GM12878 (cell line): ENCODE measurements around the gene FLVCR2. TPM values are rescaled to one million over a fixed set of nuclear protein-coding genes. Genes with fewer than 3 reads are reported as not detected.
A peak's percentile ranks its signal among the peaks of the same experiment; 100 is the strongest.

Source experiments
- ATAC-seq: fragments of 200-7000 bp; cut with Tn5 transposase; 3 replicates; pipeline ENCODE4 v1.9.1; 2020; ENCODE audit warnings: mild to moderate bottlenecking, moderate library complexity
- BruUV-seq: library from RNA; stranded (reverse); fragments of 400-500 nt; replicated peaks from 2 replicates; lab custom pipeline; 2021; lab: Mats Ljungman, UMichigan
- CTCF ChIA-PET: fragments of 300-600 bp; sonication (Branson Sonifier 250); formaldehyde crosslinking; extraction: SDS; loops from one replicate; lab custom pipeline; 2021; ENCODE audit warnings: inconsistent platforms; lab: Yijun Ruan, JAX
- POLR2A ChIA-PET: fragments of 350-600 bp; formaldehyde crosslinking; extraction: SDS; loops from one replicate; lab custom pipeline; 2021; ENCODE audit warnings: inconsistent platforms; lab: Charles Lee
- RAD21 ChIA-PET: fragments of 300-600 bp; sonication (Branson Sonifier 250); formaldehyde crosslinking; loops from one replicate; lab custom pipeline; 2023; ENCODE audit warnings: antibody characterized with exemption; ENCODE audit not compliant: unreplicated experiment; lab: Charles Lee
- SMC1A ChIA-PET: fragments of 300-600 bp; sonication (Branson Sonifier 250); formaldehyde crosslinking; loops from one replicate; lab custom pipeline; 2023; ENCODE audit not compliant: unreplicated experiment, uncharacterized antibody; lab: Charles Lee
- DNase-seq: peaks from one replicate; pipeline ENCODE4 v3.0.0-alpha.2; 2011; ENCODE audit warnings: low read depth, low spot score
- FAIRE-seq: peaks from 3 replicates; lab custom pipeline; 2011; peaks lifted over from hg19 to GRCh38; lab: Jason Lieb, UNC
- H2AFZ ChIP-seq: 2 replicates; pipeline ENCODE4 v1.6.0; 2011; ENCODE audit warnings: low read depth, low read length, control low read depth; ENCODE audit not compliant: control insufficient read depth
- H3K27ac ChIP-seq: 2 replicates; pipeline ENCODE4 v1.5.1; 2011; ENCODE audit warnings: control low read depth; ENCODE audit not compliant: control insufficient read depth, insufficient read depth
- H3K27me3 ChIP-seq, 2 experiments: replicated peaks in 1 of 2; 2 replicates each; pipeline versions ENCODE4 v1.6.0 to v1.6.1; 2011; ENCODE audit warnings: low read length in 1 of 2; ENCODE audit not compliant: control insufficient read depth in 2 of 2, insufficient read depth in 2 of 2
- H3K36me3 ChIP-seq, 2 experiments: 2 replicates each; pipeline ENCODE4 v1.5.1; 2011; ENCODE audit warnings: low read length in 1 of 2; ENCODE audit not compliant: control insufficient read depth in 2 of 2, insufficient read depth in 2 of 2
- H3K4me1 ChIP-seq: 2 replicates; pipeline ENCODE4 v1.6.1; 2011; ENCODE audit warnings: mild to moderate bottlenecking, low read length, moderate library complexity, mixed read lengths; ENCODE audit not compliant: control insufficient read depth, insufficient read depth
- H3K4me2 ChIP-seq: 2 replicates; pipeline ENCODE4 v1.6.0; 2011; ENCODE audit warnings: control low read depth; ENCODE audit not compliant: control insufficient read depth, insufficient read depth
- H3K4me3 ChIP-seq: fragments of 200-600 bp; sonication (generic); 2 replicates; pipeline ENCODE4 v1.5.1; 2016
- H3K79me2 ChIP-seq: 2 replicates; pipeline ENCODE4 v1.6.0; 2011; ENCODE audit warnings: low read length; ENCODE audit not compliant: control insufficient read depth, insufficient read depth
- H3K9ac ChIP-seq: 2 replicates; pipeline ENCODE4 v1.8.0; 2011; ENCODE audit warnings: low read length, control low read depth, mixed read lengths; ENCODE audit not compliant: control insufficient read depth, insufficient read depth
- H3K9me3 ChIP-seq: replicated peaks from 3 replicates; pipeline ENCODE4 v1.5.1; 2011; ENCODE audit warnings: mild to moderate bottlenecking, low read length; ENCODE audit not compliant: control insufficient read depth, insufficient read depth
- H4K20me1 ChIP-seq: 2 replicates; pipeline ENCODE4 v1.6.0; 2011; ENCODE audit not compliant: control insufficient read depth, insufficient read depth
- DPF2 ChIP-seq: fragments of 450-650 bp; IDR thresholded peaks from 2 replicates; pipeline ENCODE4 v1.6.1; 2017; ENCODE audit warnings: mild to moderate bottlenecking
- MYC ChIP-seq: IDR thresholded peaks from 2 replicates; pipeline ENCODE4 v1.6.1; 2011; ENCODE audit warnings: mild to moderate bottlenecking, low read length, moderate library complexity, inconsistent platforms; ENCODE audit not compliant: insufficient read depth, insufficient replicate concordance, insufficient read length, severe bottlenecking
- PBX3 ChIP-seq: IDR thresholded peaks from 2 replicates; pipeline ENCODE4 v1.6.1; 2011; ENCODE audit warnings: mild to moderate bottlenecking, low read depth, low read length, moderate library complexity; ENCODE audit not compliant: insufficient replicate concordance
- PKNOX1 ChIP-seq: fragments of 450-650 bp; IDR thresholded peaks from 2 replicates; pipeline ENCODE4 v1.6.1; 2016; ENCODE audit warnings: mild to moderate bottlenecking
- PML ChIP-seq: IDR thresholded peaks from 2 replicates; pipeline ENCODE4 v1.6.1; 2012; ENCODE audit warnings: low read length, inconsistent platforms
- SIN3A ChIP-seq: IDR thresholded peaks from 2 replicates; pipeline ENCODE4 v1.6.1; 2012; ENCODE audit warnings: low read depth, low read length, improper control_type of control experiment
- whole genome bisulfite sequencing: methylation state at CpG from one replicate; pipeline ENCODE4 v1.1.6; 2016; ENCODE audit warnings: low lambda C conversion rate; ENCODE audit not compliant: insufficient replicate concordance, insufficient coverage; ENCODE audit errors: missing lambda C conversion rate; 5-methylcytosine and 5-hydroxymethylcytosine counted together
- in situ Hi-C: fragments of 300-500 bp; cut with MboI; formaldehyde crosslinking; loops from 9 replicates; pipeline ENCODE4 v1.14.3; 2018; ENCODE audit warnings: mixed read lengths
- intact Hi-C: fragments of 100-400 bp; cut with micrococcal nuclease; formaldehyde crosslinking; loops from one replicate; pipeline ENCODE4 v1.14.2; 2022; ENCODE audit not compliant: unreplicated experiment
- polyA plus RNA-seq, 11 experiments: library from polyadenylated mRNA; depleted of rRNA in 4 of 11; unstranded in 6 of 11; stranded (reverse) in 5 of 11; fragments of >200 nt; fragmentation: Nextera tagmentation in 4 of 11; fragmentation: Illumina TruSeq in 1 of 11; extraction: Ambion mirVana in 4 of 11; extraction: Trizol in 1 of 11; gene quantifications; 1 replicate in 1 of 11; 2 replicates in 10 of 11; pipeline versions ENCODE4 v1.2.1 to v1.2.3, GENCODE V29; 2011 to 2016; ENCODE audit warnings: inconsistent platforms in 2 of 11, missing spikeins in 2 of 11, low read depth in 1 of 11
- total RNA-seq, 4 experiments: library from RNA; depleted of rRNA in 3 of 4; stranded (reverse); fragments of >200 nt in 3 of 4; fragmentation: Illumina TruSeq in 1 of 4; extraction: Trizol in 1 of 4; gene quantifications; 2 replicates each; pipeline versions ENCODE4 v1.2.1 to v1.2.3, GENCODE V29; 2013 to 2021

The FLVCR2 gene
- total and polyA plus RNA-seq, 10 of the 15 experiments (the other 5 are each of a cell fraction or from before 2014, with no cell fraction given): 0.24 to 3.7 (median 1.6) TPM

DNA sequence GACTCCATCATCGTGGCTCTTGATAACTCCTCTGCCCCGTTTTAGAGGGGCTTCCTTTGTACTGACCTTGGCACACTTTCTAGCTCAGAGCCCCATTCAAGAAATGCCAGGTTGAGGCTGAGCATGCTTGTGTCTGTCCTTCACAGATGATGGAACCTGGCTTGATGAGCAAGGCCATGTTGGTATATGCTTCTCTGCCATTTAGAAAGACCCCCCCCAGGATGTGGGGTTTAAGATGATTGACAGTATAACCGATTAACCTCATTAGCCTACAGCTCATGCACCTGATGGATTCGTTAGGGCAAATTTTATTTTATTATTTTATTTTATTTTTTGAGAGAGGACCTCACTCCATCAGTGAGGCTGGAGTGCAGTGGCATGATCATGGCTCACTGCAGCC, 35.2 kb upstream of the FLVCR2 start:
- TF ChIP-seq DPF2: no peak
- TF ChIP-seq PBX3: peak; percentile 22
- no peak for TF ChIP-seq SIN3A
- no peak for TF ChIP-seq PML
- no peak for TF ChIP-seq MYC
- TF ChIP-seq PKNOX1: peak; percentile 81
- Histone ChIP-seq H3K79me2 (peaks cover 66% of the 10 kb centered on the region), H3K27ac (peak overlapping the region; percentile 96), H3K9ac (peak overlapping the region; percentile 69), H3K4me3 (peak overlapping the region; percentile 52), H3K4me2 (peak overlapping the region; percentile 99), H3K9me3 (no peaks in the 10 kb centered on the region), H3K36me3 (peaks cover 16% of the 10 kb centered on the region in 2 experiments), H4K20me1 (no peaks in the 10 kb centered on the region; the same call in 1 of the 2 replicates), H3K4me1 (peaks cover 62% of the 10 kb centered on the region), H3K27me3 (no peaks in the 10 kb centered on the region), H2AFZ (peak overlapping the region; percentile 50)
- no peak for ATAC-seq
- CTCF ChIA-PET: interaction anchor here (1.0 to 25.9 kb wide), 12 partner anchors 9 to 114 kb away, joined by 3 to 481 read pairs (median 5); partner anchors contain the start of gene BATF
- RAD21 ChIA-PET: interaction anchor here (0.6 to 15.4 kb wide), 12 partner anchors 9 to 234 kb away, joined by 3 to 419 read pairs (median 4); partner anchors contain the start of genes BATF and ERG28
- DNase-seq: no peak
- SMC1A ChIA-PET: interaction anchor here (0.9 to 12.1 kb wide), 14 partner anchors 10 to 111 kb away, joined by 3 to 487 read pairs (median 6); partner anchors contain the start of gene BATF
- 1% methylated on average over 4 of the region's 4 CpGs for WGBS
- FAIRE-seq: no peak
- intact Hi-C loops: loop anchor here (10.0 kb wide), 1 partner anchor 48 kb away; no protein-coding TSS in a partner anchor
- in situ Hi-C loops: loop anchor here (25.0 kb wide), 1 partner anchor 1781 kb away; a partner anchor contains a TSS
- POLR2A ChIA-PET: interaction anchor here (0.9 to 6.1 kb wide), 9 partner anchors 9 to 118 kb away, joined by 3 to 262 read pairs (median 4); partner anchors contain the start of genes BATF and TTLL5
- BruUV-seq: no TSS peak
